ENCODE measurements around the gene ZNF274. TPM values are rescaled to one million over a fixed set of nuclear protein-coding genes. Genes with fewer than 3 reads are reported as not detected.
A peak's percentile ranks its signal among the peaks of the same experiment; 100 is the strongest.

Gene ZNF274
- total and polyA plus RNA-seq, 9 of the 15 experiments (the other 6 are each of a cell fraction or from before 2014, with no cell fraction given) = 5.2 to 37.0 (median 28.1) TPM

DNA sequence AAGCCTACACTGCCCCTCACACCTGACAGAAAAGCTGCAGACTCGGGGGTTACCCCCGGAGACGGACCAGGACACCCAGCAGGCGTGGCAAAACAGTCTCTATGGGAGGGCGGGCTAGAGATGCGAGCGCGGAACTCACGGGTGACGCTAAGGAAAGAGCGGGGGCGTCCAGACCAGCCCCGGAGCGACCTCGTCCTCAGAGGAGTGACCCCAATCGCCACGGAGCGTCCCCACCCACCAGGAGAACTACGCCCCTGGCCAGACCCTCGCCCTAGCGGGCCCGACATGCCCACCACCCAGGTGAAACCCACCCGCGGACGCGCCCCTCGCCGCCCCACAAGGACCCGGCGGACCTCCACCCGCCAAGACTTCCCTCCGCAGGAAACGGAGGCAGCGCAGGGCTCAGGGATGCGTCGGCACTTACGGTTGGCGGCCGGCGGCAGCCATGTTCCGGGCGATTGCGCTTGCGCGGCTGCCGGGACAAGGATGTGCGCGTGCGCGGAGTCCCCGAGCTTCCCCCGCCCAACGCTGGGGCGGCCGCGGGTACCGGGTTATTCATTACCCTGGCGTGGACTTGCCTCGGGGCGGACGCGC is 32.4 kb upstream of the ZNF274 start, which contains the start of gene ZNF329 (continued):
- TF ChIP-seq KDM5B (IDR thresholded peaks at IDR 0.05; ENCODE audit: insufficient replicate concordance, low read depth, low read length) (peak; percentile 63), ETV1 (tag; conservative IDR thresholded peaks at IDR 0.05; ENCODE audit: low read depth) (no peak), ZNF644 (tag; IDR thresholded peaks at IDR 0.05; ENCODE audit: low read depth) (no peak), SIN3B (IDR thresholded peaks at IDR 0.05; ENCODE audit: low read depth) (peak; percentile 45; the same call in 1 of the 2 replicates), LEF1 (IDR thresholded peaks at IDR 0.05) (no peak), STAG1 (CRISPR knock-in tag; IDR thresholded peaks at IDR 0.05; ENCODE audit: borderline replicate concordance) (no peak), MYBL2 (IDR thresholded peaks at IDR 0.05; ENCODE audit: low read depth) (no peak), MYBL2 (CRISPR knock-in tag; IDR thresholded peaks at IDR 0.05; ENCODE audit: borderline replicate concordance) (no peak), EHMT2 (IDR thresholded peaks at IDR 0.05) (no peak), SP2 (IDR thresholded peaks at IDR 0.05; ENCODE audit: extremely low read depth, low read depth, low read length, poor library complexity, severe bottlenecking) (no peak), SRSF1 (IDR thresholded peaks at IDR 0.05; ENCODE audit: low read depth, low read length) (0 out of 2 replicates have a peak, but pooled peaks have one; percentile 27), ZFX (CRISPR knock-in tag; IDR thresholded peaks at IDR 0.05) (peak; percentile 28; the same call in 1 of the 2 replicates), HNRNPLL (IDR thresholded peaks at IDR 0.05; ENCODE audit: low read depth, low read length, poor library complexity, severe bottlenecking) (peak; percentile 94), TAF9B (IDR thresholded peaks at IDR 0.05; ENCODE audit: partially characterized antibody) (peak; percentile 48)
- TF ChIP-seq, protein P1, sequence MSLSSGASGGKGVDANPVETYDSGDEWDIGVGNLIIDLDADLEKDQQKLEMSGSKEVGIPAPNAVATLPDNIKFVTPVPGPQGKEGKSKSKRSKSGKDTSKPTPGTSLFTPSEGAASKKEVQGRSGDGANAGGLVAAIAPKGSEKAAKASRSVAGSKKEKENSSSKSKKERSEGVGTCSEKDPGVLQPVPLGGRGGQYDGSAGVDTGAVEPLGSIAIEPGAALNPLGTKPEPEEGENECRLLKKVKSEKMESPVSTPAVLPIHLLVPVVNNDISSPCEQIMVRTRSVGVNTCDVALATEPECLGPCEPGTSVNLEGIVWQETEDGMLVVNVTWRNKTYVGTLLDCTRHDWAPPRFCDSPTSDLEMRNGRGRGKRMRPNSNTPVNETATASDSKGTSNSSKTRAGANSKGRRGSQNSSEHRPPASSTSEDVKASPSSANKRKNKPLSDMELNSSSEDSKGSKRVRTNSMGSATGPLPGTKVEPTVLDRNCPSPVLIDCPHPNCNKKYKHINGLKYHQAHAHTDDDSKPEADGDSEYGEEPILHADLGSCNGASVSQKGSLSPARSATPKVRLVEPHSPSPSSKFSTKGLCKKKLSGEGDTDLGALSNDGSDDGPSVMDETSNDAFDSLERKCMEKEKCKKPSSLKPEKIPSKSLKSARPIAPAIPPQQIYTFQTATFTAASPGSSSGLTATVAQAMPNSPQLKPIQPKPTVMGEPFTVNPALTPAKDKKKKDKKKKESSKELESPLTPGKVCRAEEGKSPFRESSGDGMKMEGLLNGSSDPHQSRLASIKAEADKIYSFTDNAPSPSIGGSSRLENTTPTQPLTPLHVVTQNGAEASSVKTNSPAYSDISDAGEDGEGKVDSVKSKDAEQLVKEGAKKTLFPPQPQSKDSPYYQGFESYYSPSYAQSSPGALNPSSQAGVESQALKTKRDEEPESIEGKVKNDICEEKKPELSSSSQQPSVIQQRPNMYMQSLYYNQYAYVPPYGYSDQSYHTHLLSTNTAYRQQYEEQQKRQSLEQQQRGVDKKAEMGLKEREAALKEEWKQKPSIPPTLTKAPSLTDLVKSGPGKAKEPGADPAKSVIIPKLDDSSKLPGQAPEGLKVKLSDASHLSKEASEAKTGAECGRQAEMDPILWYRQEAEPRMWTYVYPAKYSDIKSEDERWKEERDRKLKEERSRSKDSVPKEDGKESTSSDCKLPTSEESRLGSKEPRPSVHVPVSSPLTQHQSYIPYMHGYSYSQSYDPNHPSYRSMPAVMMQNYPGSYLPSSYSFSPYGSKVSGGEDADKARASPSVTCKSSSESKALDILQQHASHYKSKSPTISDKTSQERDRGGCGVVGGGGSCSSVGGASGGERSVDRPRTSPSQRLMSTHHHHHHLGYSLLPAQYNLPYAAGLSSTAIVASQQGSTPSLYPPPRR (CRISPR knock-in tag; IDR thresholded peaks at IDR 0.05; ENCODE audit: borderline replicate concordance) = no peak
- TF ChIP-seq, protein P2, sequence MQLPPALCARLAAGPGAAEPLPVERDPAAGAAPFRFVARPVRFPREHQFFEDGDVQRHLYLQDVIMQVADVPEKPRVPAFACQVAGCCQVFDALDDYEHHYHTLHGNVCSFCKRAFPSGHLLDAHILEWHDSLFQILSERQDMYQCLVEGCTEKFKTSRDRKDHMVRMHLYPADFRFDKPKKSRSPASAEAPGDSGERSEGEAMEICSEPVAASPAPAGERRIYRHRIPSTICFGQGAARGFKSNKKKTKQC (CRISPR knock-in tag; IDR thresholded peaks at IDR 0.05) = 0 out of 2 replicates have a peak, but pooled peaks have one; percentile 20
- TF ChIP-seq, protein P3, sequence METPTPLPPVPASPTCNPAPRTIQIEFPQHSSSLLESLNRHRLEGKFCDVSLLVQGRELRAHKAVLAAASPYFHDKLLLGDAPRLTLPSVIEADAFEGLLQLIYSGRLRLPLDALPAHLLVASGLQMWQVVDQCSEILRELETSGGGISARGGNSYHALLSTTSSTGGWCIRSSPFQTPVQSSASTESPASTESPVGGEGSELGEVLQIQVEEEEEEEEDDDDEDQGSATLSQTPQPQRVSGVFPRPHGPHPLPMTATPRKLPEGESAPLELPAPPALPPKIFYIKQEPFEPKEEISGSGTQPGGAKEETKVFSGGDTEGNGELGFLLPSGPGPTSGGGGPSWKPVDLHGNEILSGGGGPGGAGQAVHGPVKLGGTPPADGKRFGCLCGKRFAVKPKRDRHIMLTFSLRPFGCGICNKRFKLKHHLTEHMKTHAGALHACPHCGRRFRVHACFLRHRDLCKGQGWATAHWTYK (CRISPR knock-in tag; IDR thresholded peaks at IDR 0.05) = 0 out of 2 replicates have a peak, but pooled peaks have one; percentile 42
- TF ChIP-seq, protein P4, sequence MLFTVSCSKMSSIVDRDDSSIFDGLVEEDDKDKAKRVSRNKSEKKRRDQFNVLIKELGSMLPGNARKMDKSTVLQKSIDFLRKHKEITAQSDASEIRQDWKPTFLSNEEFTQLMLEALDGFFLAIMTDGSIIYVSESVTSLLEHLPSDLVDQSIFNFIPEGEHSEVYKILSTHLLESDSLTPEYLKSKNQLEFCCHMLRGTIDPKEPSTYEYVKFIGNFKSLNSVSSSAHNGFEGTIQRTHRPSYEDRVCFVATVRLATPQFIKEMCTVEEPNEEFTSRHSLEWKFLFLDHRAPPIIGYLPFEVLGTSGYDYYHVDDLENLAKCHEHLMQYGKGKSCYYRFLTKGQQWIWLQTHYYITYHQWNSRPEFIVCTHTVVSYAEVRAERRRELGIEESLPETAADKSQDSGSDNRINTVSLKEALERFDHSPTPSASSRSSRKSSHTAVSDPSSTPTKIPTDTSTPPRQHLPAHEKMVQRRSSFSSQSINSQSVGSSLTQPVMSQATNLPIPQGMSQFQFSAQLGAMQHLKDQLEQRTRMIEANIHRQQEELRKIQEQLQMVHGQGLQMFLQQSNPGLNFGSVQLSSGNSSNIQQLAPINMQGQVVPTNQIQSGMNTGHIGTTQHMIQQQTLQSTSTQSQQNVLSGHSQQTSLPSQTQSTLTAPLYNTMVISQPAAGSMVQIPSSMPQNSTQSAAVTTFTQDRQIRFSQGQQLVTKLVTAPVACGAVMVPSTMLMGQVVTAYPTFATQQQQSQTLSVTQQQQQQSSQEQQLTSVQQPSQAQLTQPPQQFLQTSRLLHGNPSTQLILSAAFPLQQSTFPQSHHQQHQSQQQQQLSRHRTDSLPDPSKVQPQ (CRISPR knock-in tag; IDR thresholded peaks at IDR 0.05; ENCODE audit: borderline replicate concordance) = no peak
